Stimulated activated naive CD8-positive, alpha-beta T cell treated with anti-CD3 and anti-CD28 coated beads, Interleukin-15, amount 100 ng/mL, for 72 hours (primary cell): ENCODE results near the gene TPRG1L.

ENCODE experiments used
- ATAC-seq: fragments of 150-1000 bp; cut with Tn5 transposase; 2 replicates; pipeline ENCODE4 v1.10.0; 2021; ENCODE audit warnings: mild to moderate bottlenecking, moderate library complexity
- DNase-seq, 2 donors: peaks; one replicate each; pipeline ENCODE4 v3.0.0; 2021 to 2022
- H3K27ac Mint-ChIP-seq, 2 donors: one replicate each; pipeline ENCODE4 v1.8.0; 2022; ENCODE audit warnings: mild to moderate bottlenecking in 2 of 2, mixed read lengths in 2 of 2, moderate library complexity in 2 of 2
- H3K27me3 Mint-ChIP-seq: one replicate; pipeline ENCODE4 v1.8.0; 2022; ENCODE audit warnings: mixed read lengths
- H3K4me1 Mint-ChIP-seq: one replicate; pipeline ENCODE4 v1.8.0; 2022; ENCODE audit warnings: mild to moderate bottlenecking, mixed read lengths
- H3K4me3 Mint-ChIP-seq, 2 donors: one replicate each; pipeline ENCODE4 v1.8.0; 2022; ENCODE audit warnings: mild to moderate bottlenecking in 2 of 2, mixed read lengths in 2 of 2, moderate library complexity in 1 of 2
- H3K9me3 Mint-ChIP-seq, 2 donors: one replicate each; pipeline ENCODE4 v1.8.0; 2022; ENCODE audit warnings: mixed read lengths in 2 of 2

The TPRG1L gene

GRCh38 chr1:3652548-3653285 lies 27.9 kb downstream of the TPRG1L start:
- H3K4me1 Mint-ChIP-seq, result peaks cover 49% of the 10 kb centered on the region
- no peak for ATAC-seq

GRCh38 chr1:3653286-3653618 lies 28.4 kb downstream of the TPRG1L start:
- no peak for ATAC-seq
- peak overlapping the region in 1 of 2 donors; percentile 51 for H3K4me3 Mint-ChIP-seq

More at GRCh38 chr1:3652548-3653285, 27.9 kb downstream of the TPRG1L start:
- H3K27ac Mint-ChIP-seq, result no peak overlapping the region
- no peak for DNase-seq
- H3K4me3 Mint-ChIP-seq, result peak overlapping the region in 1 of 2 donors; percentile 51
- peaks cover 68% of the 10 kb centered on the region for H3K27me3 Mint-ChIP-seq
- H3K9me3 Mint-ChIP-seq, result no peaks in the 10 kb centered on the region

GRCh38 chr1:3654549-3655281 lies 29.9 kb downstream of the TPRG1L start:
- Mint-ChIP-seq H3K27ac (no peak overlapping the region), H3K4me1 (peaks cover 45% of the 10 kb centered on the region), H3K4me3 (no peak overlapping the region), H3K9me3 (no peaks in the 10 kb centered on the region), H3K27me3 (peaks cover 85% of the 10 kb centered on the region)
- ATAC-seq, result no peak
- no peak for DNase-seq

More at GRCh38 chr1:3653286-3653618, 28.4 kb downstream of the TPRG1L start:
- peaks cover 49% of the 10 kb centered on the region for H3K4me1 Mint-ChIP-seq
- no peaks in the 10 kb centered on the region for H3K9me3 Mint-ChIP-seq
- no peak overlapping the region for H3K27ac Mint-ChIP-seq
- H3K27me3 Mint-ChIP-seq, result peaks cover 73% of the 10 kb centered on the region
- DNase-seq, result no peak

- Mint-ChIP-seq H3K9me3 (no peaks in the 10 kb centered on the region), H3K27me3 (peaks cover 72% of the 10 kb centered on the region), H3K4me1 (peaks cover 33% of the 10 kb centered on the region), H3K27ac (no peak overlapping the region), H3K4me3 (no peak overlapping the region)
- peak; percentile 83 for ATAC-seq
- peak in 1 of 2 donors; percentile 37 for DNase-seq
Measured at GRCh38 chr1:3656450-3657095, 31.8 kb downstream of the TPRG1L start.

- Mint-ChIP-seq H3K27me3 (peaks cover 72% of the 10 kb centered on the region), H3K4me3 (no peak overlapping the region)
Measured at GRCh38 chr1:3657096-3657475, 32.3 kb downstream of the TPRG1L start.

GRCh38 chr1:3657578-3658230 lies 32.9 kb downstream of the TPRG1L start:
- peaks cover 76% of the 10 kb centered on the region for H3K27me3 Mint-ChIP-seq
- ATAC-seq (no peak), DNase-seq (no peak)
- peaks cover 32% of the 10 kb centered on the region for H3K4me1 Mint-ChIP-seq
- H3K4me3 Mint-ChIP-seq, result no peak overlapping the region
- H3K27ac Mint-ChIP-seq, result no peak overlapping the region
- no peaks in the 10 kb centered on the region for H3K9me3 Mint-ChIP-seq

More at GRCh38 chr1:3657096-3657475, 32.3 kb downstream of the TPRG1L start:
- DNase-seq (no peak), ATAC-seq (peak; percentile 13)
- Mint-ChIP-seq H3K9me3 (no peaks in the 10 kb centered on the region), H3K27ac (no peak overlapping the region), H3K4me1 (peaks cover 32% of the 10 kb centered on the region)

GRCh38 chr1:3658231-3658615 lies 33.4 kb downstream of the TPRG1L start:
- no peak for DNase-seq
- H3K4me1 Mint-ChIP-seq, result peaks cover 32% of the 10 kb centered on the region
- no peak overlapping the region for H3K27ac Mint-ChIP-seq
- peaks cover 75% of the 10 kb centered on the region for H3K27me3 Mint-ChIP-seq
- ATAC-seq, result no peak
- H3K4me3 Mint-ChIP-seq, result no peak overlapping the region
- H3K9me3 Mint-ChIP-seq, result no peaks in the 10 kb centered on the region

GRCh38 chr1:3659093-3659492 lies 34.3 kb downstream of the TPRG1L start:
- peaks cover 68% of the 10 kb centered on the region for H3K27me3 Mint-ChIP-seq
- DNase-seq (no peak), ATAC-seq (no peak)
- H3K4me3 Mint-ChIP-seq, result no peak overlapping the region
- peaks cover 32% of the 10 kb centered on the region for H3K4me1 Mint-ChIP-seq
- no peak overlapping the region for H3K27ac Mint-ChIP-seq
- H3K9me3 Mint-ChIP-seq, result no peaks in the 10 kb centered on the region

- DNase-seq (no peak), ATAC-seq (peak; percentile 63)
- H3K27ac Mint-ChIP-seq, result no peak overlapping the region
- peaks cover 52% of the 10 kb centered on the region for H3K27me3 Mint-ChIP-seq
- H3K4me1 Mint-ChIP-seq, result peaks cover 32% of the 10 kb centered on the region
- H3K9me3 Mint-ChIP-seq, result no peaks in the 10 kb centered on the region
- no peak overlapping the region for H3K4me3 Mint-ChIP-seq
Measured at GRCh38 chr1:3660704-3661103, 35.9 kb downstream of the TPRG1L start.

- Mint-ChIP-seq H3K9me3 (no peaks in the 10 kb centered on the region), H3K27me3 (peaks cover 48% of the 10 kb centered on the region), H3K4me1 (peaks cover 24% of the 10 kb centered on the region), H3K27ac (no peak overlapping the region), H3K4me3 (no peak overlapping the region)
- ATAC-seq (no peak), DNase-seq (no peak)
Measured at GRCh38 chr1:3661631-3662030, 36.8 kb downstream of the TPRG1L start.

GRCh38 chr1:3662080-3662671 lies 37.4 kb downstream of the TPRG1L start:
- no peak overlapping the region for H3K4me3 Mint-ChIP-seq
- DNase-seq, result no peak

GRCh38 chr1:3663999-3664699 lies 39.3 kb downstream of the TPRG1L start:
- Mint-ChIP-seq H3K27me3 (peaks cover 46% of the 10 kb centered on the region), H3K4me1 (peaks cover 7% of the 10 kb centered on the region), H3K9me3 (no peaks in the 10 kb centered on the region), H3K27ac (no peak overlapping the region), H3K4me3 (no peak overlapping the region)
- no peak for ATAC-seq
- no peak for DNase-seq

More at GRCh38 chr1:3662080-3662671, 37.4 kb downstream of the TPRG1L start:
- Mint-ChIP-seq H3K27ac (peak overlapping the region in 1 of 2 donors; percentile 69), H3K9me3 (no peaks in the 10 kb centered on the region), H3K4me1 (peaks cover 19% of the 10 kb centered on the region), H3K27me3 (peaks cover 48% of the 10 kb centered on the region)
- ATAC-seq, result no peak

- H3K9me3 Mint-ChIP-seq, result no peaks in the 10 kb centered on the region
- H3K4me3 Mint-ChIP-seq, result no peak overlapping the region
- no peak for DNase-seq
- H3K4me1 Mint-ChIP-seq, result peaks cover 7% of the 10 kb centered on the region
- no peak for ATAC-seq
- peaks cover 49% of the 10 kb centered on the region for H3K27me3 Mint-ChIP-seq
- H3K27ac Mint-ChIP-seq, result no peak overlapping the region
Measured at GRCh38 chr1:3664700-3665375, 40.0 kb downstream of the TPRG1L start.

- ATAC-seq (no peak), DNase-seq (no peak)
- no peak overlapping the region for H3K4me3 Mint-ChIP-seq
- H3K9me3 Mint-ChIP-seq, result no peaks in the 10 kb centered on the region
- H3K4me1 Mint-ChIP-seq, result peaks cover under 1% of the 10 kb centered on the region
- H3K27ac Mint-ChIP-seq, result no peak overlapping the region
- H3K27me3 Mint-ChIP-seq, result peaks cover 63% of the 10 kb centered on the region
Measured at GRCh38 chr1:3668148-3668547, 43.3 kb downstream of the TPRG1L start.
